ENCODE measurements around the gene SMOC2.

SMOC2 gene

DNA sequence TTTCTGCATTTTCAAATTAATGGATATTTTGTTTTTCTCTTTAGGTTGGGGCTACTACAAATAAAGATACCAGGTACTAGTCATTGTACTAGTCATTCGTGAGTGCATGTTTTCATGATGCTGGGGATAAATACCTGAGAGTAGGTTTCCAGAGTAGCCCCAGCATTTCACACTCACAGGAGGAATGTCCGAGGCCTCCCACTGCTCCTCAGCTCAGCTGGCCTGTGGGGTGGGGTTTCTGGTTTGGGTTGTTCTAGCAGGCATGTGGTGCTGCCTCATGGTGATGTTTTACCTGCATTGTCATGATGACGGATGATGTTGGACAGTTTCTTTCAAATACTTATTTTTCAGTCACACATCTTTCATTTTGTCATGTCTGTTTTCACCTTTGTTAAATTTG lies 144.5 kb downstream of the SMOC2 start:
- Mint-ChIP-seq H3K27ac (no peak overlapping the region), H3K4me3 (no peak overlapping the region), H3K27me3 (peaks cover 37% of the 10 kb centered on the region), H3K4me1 (no peaks in the 10 kb centered on the region), H3K9me3 (no peaks in the 10 kb centered on the region)
- ATAC-seq (no peak), DNase-seq (no peak)

DNA sequence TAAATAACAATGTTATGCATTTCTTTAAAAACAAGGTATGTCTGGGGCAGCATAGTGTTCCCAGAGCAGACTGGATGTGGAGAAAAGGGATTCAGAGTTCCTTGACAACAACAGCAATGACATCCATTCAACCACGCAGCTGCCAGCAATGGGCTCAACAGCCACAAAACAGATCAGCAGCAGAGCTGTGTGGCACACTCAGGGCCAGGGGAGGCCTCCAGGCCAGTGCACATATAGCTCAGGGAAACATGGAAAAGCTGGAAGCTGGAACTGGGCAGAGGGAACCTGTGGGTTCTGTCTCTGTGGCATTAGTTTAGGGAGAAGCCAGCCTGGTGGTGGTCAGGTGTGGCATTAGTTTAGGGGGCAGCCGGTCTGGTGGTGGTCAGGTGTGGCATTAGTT lies 148.3 kb downstream of the SMOC2 start:
- Mint-ChIP-seq H3K4me1 (no peaks in the 10 kb centered on the region), H3K4me3 (no peak overlapping the region), H3K9me3 (no peaks in the 10 kb centered on the region), H3K27me3 (peaks cover 20% of the 10 kb centered on the region), H3K27ac (no peak overlapping the region)
- no peak for ATAC-seq
- DNase-seq = no peak

GRCh38 chr6:168590406-168590805 lies 149.4 kb downstream of the SMOC2 start:
- no peak for DNase-seq
- Mint-ChIP-seq H3K9me3 (no peaks in the 10 kb centered on the region), H3K27ac (no peak overlapping the region), H3K4me1 (no peaks in the 10 kb centered on the region), H3K4me3 (no peak overlapping the region), H3K27me3 (peaks cover 19% of the 10 kb centered on the region)
- ATAC-seq = no peak

DNA sequence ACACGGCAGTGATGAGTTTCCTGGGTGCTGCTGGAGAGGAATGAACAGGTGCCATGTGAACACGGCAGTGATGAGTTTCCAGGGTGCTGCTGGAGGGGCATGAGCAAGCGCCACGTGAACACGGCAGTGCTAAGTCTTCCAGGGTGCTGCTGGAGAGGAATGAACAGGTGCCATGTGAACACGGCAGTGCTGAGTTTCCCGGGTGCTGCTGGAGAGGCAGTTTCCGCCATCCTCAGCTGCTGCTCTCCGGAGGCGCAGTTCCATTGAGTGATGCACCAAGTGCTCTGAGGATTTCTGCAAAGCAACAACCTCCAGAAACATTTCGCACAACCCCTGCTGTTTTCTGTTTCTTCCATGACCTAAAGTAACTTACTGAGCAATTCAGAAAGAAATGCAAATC lies 155.4 kb downstream of the SMOC2 start:
- ATAC-seq = no peak
- Mint-ChIP-seq H3K4me3 (no peak overlapping the region), H3K4me1 (no peaks in the 10 kb centered on the region), H3K9me3 (peaks cover 12 to 14% of the 10 kb centered on the region in 2 donors), H3K27ac (no peak overlapping the region), H3K27me3 (no peaks in the 10 kb centered on the region)
- no peak for DNase-seq

- Mint-ChIP-seq H3K4me3 (no peak overlapping the region), H3K4me1 (no peaks in the 10 kb centered on the region), H3K27ac (no peak overlapping the region), H3K27me3 (peaks cover 6% of the 10 kb centered on the region), H3K9me3 (peaks cover 12 to 14% of the 10 kb centered on the region in 2 donors)
- DNase-seq (no peak), ATAC-seq (no peak)
Observed at GRCh38 chr6:168597471-168597875, 156.5 kb downstream of the SMOC2 start.

DNA sequence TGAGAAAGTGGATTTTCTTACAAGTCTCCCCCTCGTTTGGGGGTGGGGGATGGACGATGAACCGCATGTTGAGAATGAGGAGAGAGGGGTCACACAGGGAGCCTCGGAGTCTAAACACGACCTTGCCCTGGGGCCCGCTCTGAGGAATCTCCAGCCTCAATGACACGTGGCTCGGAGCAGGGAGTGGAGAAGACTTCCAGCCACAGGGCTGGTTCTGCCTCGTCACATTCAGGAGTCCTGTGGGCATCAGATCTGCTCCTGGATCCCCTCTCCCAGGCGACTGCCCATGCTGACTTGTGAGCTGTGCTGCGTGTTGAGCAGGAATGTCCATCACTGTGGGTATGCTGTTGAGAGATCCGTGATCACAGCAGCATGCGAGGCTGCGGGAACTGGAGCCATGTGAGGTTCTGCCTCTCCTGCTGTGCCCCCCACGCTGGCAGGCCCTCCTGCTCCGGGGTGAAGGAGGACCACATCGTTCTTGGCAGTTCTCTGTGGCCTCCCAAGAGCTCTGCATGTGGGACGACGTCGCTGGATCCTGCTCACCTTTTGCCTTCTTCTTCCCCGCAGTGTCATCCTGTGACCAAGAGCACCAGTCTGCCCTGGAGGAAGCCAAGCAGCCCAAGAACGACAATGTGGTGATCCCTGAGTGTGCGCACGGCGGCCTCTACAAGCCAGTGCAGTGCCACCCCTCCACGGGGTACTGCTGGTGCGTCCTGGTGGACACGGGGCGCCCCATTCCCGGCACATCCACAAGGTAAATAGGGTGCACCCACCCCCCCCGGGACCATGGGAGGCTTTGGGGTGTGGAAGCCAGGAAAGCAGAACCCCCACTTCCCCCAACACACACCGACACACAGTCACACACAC lies 157.5 kb downstream of the SMOC2 start:
- H3K27me3 Mint-ChIP-seq = peaks cover 10% of the 10 kb centered on the region
- H3K9me3 Mint-ChIP-seq = peaks cover 12 to 14% of the 10 kb centered on the region in 2 donors
- no peak overlapping the region for H3K27ac Mint-ChIP-seq
- no peaks in the 10 kb centered on the region for H3K4me1 Mint-ChIP-seq
- DNase-seq = no peak
- peak; percentile 35 for ATAC-seq
- no peak overlapping the region for H3K4me3 Mint-ChIP-seq

DNA sequence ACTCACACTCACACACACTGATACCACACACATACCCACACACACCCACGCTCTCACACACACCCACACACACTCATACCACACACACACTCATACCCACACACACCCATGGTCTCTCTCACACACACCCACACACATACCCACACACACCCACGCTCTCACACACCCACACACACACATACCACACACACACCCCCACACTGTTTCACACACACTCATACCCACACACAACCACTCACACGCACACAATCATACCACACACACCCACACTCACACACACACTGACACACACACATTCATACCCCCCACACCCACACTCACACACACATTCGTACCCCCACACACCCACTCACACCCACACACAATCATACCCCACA lies 158.1 kb downstream of the SMOC2 start:
- peak; percentile 9 for ATAC-seq

GRCh38 chr6:168599769-168600330 lies 158.9 kb downstream of the SMOC2 start:
- no peak overlapping the region for H3K4me3 Mint-ChIP-seq
- ATAC-seq (no peak), DNase-seq (no peak)
- H3K27me3 Mint-ChIP-seq = peaks cover 17% of the 10 kb centered on the region
- H3K4me1 Mint-ChIP-seq = no peaks in the 10 kb centered on the region
- H3K27ac Mint-ChIP-seq = peak overlapping the region in 1 of 2 donors; percentile 27
- peaks cover 12 to 14% of the 10 kb centered on the region in 2 donors for H3K9me3 Mint-ChIP-seq

More for the DNA sequence above, 158.1 kb downstream of the SMOC2 start:
- Mint-ChIP-seq H3K4me1 (no peaks in the 10 kb centered on the region), H3K27ac (no peak overlapping the region), H3K27me3 (peaks cover 10% of the 10 kb centered on the region), H3K4me3 (no peak overlapping the region), H3K9me3 (peaks cover 12 to 14% of the 10 kb centered on the region in 2 donors)
- DNase-seq = no peak

DNA sequence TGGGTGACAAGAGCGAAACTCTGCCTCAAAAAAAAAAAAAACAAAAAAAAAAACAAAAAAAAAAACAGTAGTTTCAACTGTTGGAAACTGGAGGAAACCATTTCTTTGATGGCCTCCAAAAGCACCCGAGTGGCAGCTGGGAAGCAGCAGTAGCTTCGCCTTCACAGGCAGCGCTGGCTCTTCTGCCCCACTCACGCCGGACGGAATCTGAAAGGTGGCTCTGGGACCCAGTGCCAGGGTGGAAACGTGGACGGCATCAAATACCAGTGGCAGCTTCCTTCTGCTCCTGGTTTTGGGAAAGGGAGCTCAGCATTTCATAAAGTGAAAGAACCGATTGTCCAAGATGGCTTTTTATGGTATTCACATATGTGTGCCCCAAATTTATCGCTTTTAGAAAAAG lies 159.4 kb downstream of the SMOC2 start:
- Mint-ChIP-seq H3K27ac (no peak overlapping the region), H3K4me1 (no peaks in the 10 kb centered on the region), H3K4me3 (no peak overlapping the region), H3K27me3 (peaks cover 20% of the 10 kb centered on the region), H3K9me3 (peaks cover 12 to 14% of the 10 kb centered on the region in 2 donors)
- DNase-seq (no peak), ATAC-seq (no peak)

DNA sequence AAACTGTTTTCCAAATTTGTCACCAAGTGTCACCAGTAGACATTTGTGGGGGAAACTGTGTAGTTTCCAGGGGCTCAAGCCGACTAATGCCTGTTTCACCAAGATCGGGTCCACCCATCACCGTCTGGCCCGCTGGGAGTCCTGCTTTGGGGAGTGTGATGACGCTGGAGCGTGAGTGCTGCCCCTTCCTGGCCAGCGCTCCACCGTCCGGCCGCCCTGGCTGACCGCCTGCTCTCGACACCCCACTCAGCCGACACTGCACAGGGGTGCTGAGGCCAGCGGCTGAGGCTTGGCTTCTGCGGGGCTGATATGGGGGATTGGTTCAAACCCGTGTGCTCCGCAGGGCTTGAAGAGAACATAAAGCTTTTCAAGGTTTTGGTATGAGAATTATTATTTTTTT lies 160.1 kb downstream of the SMOC2 start:
- Mint-ChIP-seq H3K4me1 (no peaks in the 10 kb centered on the region), H3K4me3 (no peak overlapping the region), H3K9me3 (peaks cover 12 to 14% of the 10 kb centered on the region in 2 donors), H3K27ac (no peak overlapping the region), H3K27me3 (peaks cover 20% of the 10 kb centered on the region)
- DNase-seq (no peak), ATAC-seq (no peak)

DNA sequence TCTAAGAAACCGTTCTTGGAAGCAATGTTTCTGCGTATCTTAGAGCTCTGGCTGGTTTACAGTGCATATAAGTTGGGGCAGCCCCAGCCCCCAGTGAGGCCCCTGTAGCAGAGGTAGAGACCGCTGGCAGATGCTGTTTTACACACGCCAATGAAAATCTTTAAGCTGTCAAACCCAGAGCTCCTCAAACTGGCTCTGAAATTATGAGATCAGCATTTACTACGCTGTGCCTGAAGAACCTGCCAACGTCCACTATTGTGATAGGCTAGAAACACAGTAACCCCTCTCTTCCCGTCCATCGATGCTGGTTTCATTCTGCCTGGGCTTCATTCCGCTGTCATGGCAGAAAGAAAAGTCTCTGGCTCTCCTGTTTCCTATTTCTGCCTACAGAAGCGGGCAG lies 160.6 kb downstream of the SMOC2 start:
- Mint-ChIP-seq H3K4me3 (no peak overlapping the region), H3K27me3 (peaks cover 20% of the 10 kb centered on the region), H3K9me3 (peaks cover 12 to 14% of the 10 kb centered on the region in 2 donors), H3K27ac (no peak overlapping the region), H3K4me1 (no peaks in the 10 kb centered on the region)
- no peak for DNase-seq
- ATAC-seq = no peak

GRCh38 chr6:168602576-168602975 lies 161.6 kb downstream of the SMOC2 start:
- H3K27ac Mint-ChIP-seq = no peak overlapping the region
- H3K27me3 Mint-ChIP-seq = peaks cover 20% of the 10 kb centered on the region
- H3K9me3 Mint-ChIP-seq = peaks cover 12 to 14% of the 10 kb centered on the region in 2 donors
- ATAC-seq (no peak), DNase-seq (no peak)
- H3K4me3 Mint-ChIP-seq = no peak overlapping the region
- H3K4me1 Mint-ChIP-seq = no peaks in the 10 kb centered on the region

GRCh38 chr6:168603234-168603633 lies 162.2 kb downstream of the SMOC2 start:
- ATAC-seq (no peak), DNase-seq (no peak)
- Mint-ChIP-seq H3K9me3 (peaks cover 12 to 14% of the 10 kb centered on the region in 2 donors), H3K27me3 (peaks cover 20% of the 10 kb centered on the region), H3K27ac (peak overlapping the region in 1 of 2 donors; percentile 4), H3K4me3 (no peak overlapping the region), H3K4me1 (no peaks in the 10 kb centered on the region)

- H3K4me1 Mint-ChIP-seq = no peaks in the 10 kb centered on the region
- H3K4me3 Mint-ChIP-seq = no peak overlapping the region
- no peaks in the 10 kb centered on the region for H3K9me3 Mint-ChIP-seq
- no peak overlapping the region for H3K27ac Mint-ChIP-seq
- DNase-seq (no peak), ATAC-seq (no peak)
- peaks cover 31% of the 10 kb centered on the region for H3K27me3 Mint-ChIP-seq
Observed at GRCh38 chr6:168605964-168606363, 165.0 kb downstream of the SMOC2 start.

GRCh38 chr6:168606722-168607121 lies 165.7 kb downstream of the SMOC2 start:
- Mint-ChIP-seq H3K4me1 (no peaks in the 10 kb centered on the region), H3K27me3 (peaks cover 31% of the 10 kb centered on the region), H3K9me3 (no peaks in the 10 kb centered on the region), H3K27ac (no peak overlapping the region), H3K4me3 (no peak overlapping the region)
- no peak for ATAC-seq
- no peak for DNase-seq

DNA sequence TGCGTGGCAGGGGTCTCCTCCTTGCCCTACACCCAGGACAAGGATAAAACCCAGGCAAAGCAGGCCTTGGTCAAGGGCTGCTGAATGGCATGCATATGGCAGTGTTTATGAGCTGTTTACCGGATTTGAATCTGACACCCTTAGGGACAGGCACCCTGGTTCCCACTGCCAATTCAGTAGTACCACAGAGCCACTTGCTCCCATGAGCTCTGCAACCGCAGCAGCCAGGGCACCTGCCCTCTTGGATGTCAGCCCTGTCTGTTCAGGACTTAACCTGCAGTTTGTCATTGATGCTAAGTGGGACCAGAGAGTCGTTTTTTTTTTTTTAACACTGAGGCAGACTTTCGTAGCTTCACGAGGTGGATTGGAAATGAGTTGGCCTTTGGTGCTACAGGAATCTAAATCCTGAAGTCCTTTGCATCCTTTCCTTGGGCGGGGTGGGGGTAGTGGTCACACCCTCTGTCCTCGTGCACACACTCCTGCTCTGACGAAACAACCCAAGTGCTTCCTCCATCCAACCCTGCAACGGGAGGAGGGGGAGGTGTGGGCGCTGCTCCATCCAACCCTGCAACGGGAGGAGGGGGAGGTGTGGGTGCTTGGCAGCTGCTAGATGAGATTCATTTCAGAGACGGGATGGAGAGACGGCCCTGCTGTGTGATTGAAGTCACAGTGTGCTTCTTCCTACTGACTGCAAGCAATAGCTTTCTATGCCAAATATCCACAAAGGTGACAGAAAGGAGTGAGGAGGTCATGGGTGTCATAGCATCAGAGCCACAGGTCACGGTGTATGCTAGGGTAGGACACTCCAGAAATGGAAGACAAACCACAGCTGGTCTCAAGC lies 166.5 kb downstream of the SMOC2 start:
- H3K27ac Mint-ChIP-seq = no peak overlapping the region
- no peaks in the 10 kb centered on the region for H3K4me1 Mint-ChIP-seq
- no peak for DNase-seq
- no peaks in the 10 kb centered on the region for H3K9me3 Mint-ChIP-seq
- no peak for ATAC-seq
- H3K27me3 Mint-ChIP-seq = peaks cover 25% of the 10 kb centered on the region
- H3K4me3 Mint-ChIP-seq = no peak overlapping the region

Data from stimulated activated naive CD8-positive, alpha-beta T cell treated with anti-CD3 and anti-CD28 coated beads, Interleukin-15, amount 100 ng/mL, for 72 hours (primary cell).